Liver (tissue), 9 donors: ENCODE data around the gene PDE4B. TPM values are rescaled to one million over a fixed set of nuclear protein-coding genes. Genes with fewer than 3 reads are reported as not detected.

Source experiments
- DNase-seq: peaks from one replicate; pipeline ENCODE4 v3.0.0-alpha.2; 2017; ENCODE audit warnings: low spot score
- H3K27ac ChIP-seq, 2 donors: one replicate each; pipeline ENCODE4 v1.7.0; 2013; ENCODE audit warnings: inconsistent platforms in 2 of 2, low read length in 2 of 2, control low read depth in 1 of 2, low read depth in 1 of 2, mild to moderate bottlenecking in 1 of 2
- H3K27me3 ChIP-seq, 4 donors: one replicate each; pipeline versions ENCODE4 v1.6.1 to v1.7.0; 2013; ENCODE audit warnings: low read length in 3 of 4, inconsistent platforms in 1 of 4, mild to moderate bottlenecking in 1 of 4, moderate library complexity in 1 of 4; ENCODE audit not compliant: control insufficient read depth in 4 of 4, insufficient read depth in 4 of 4
- H3K36me3 ChIP-seq, 4 donors: one replicate each; pipeline versions ENCODE4 v1.6.1 to v1.7.0; 2013; ENCODE audit warnings: low read length in 3 of 4, mild to moderate bottlenecking in 3 of 4, low read depth in 1 of 4, moderate library complexity in 1 of 4; ENCODE audit not compliant: control insufficient read depth in 4 of 4, insufficient read depth in 3 of 4
- H3K4me1 ChIP-seq, 4 donors: one replicate each; pipeline versions ENCODE4 v1.6.1 to v1.7.0; 2013; ENCODE audit warnings: low read length in 3 of 4, mild to moderate bottlenecking in 3 of 4, moderate library complexity in 1 of 4; ENCODE audit not compliant: control insufficient read depth in 4 of 4, insufficient read depth in 4 of 4
- H3K4me3 ChIP-seq, 3 donors: one replicate each; pipeline versions ENCODE4 v1.6.1 to v1.7.0; 2013; ENCODE audit warnings: low read length in 3 of 3, control low read depth in 1 of 3, low read depth in 1 of 3, mild to moderate bottlenecking in 1 of 3
- H3K9ac ChIP-seq, 2 donors: one replicate each; pipeline ENCODE4 v1.7.0; 2013; ENCODE audit warnings: low read length in 2 of 2, mild to moderate bottlenecking in 2 of 2, moderate library complexity in 2 of 2, control low read depth in 1 of 2, low read depth in 1 of 2
- H3K9me3 ChIP-seq, 4 donors: one replicate each; pipeline versions ENCODE4 v1.6.1 to v1.7.0; 2013; ENCODE audit warnings: low read length in 3 of 4; ENCODE audit not compliant: control insufficient read depth in 4 of 4
- EGR1 ChIP-seq, 2 donors: IDR thresholded peaks; 2 replicates each; pipeline ENCODE4 v1.6.1; 2016 to 2018; ENCODE audit warnings: antibody characterized with exemption in 2 of 2, low read depth in 2 of 2
- FOXA1 ChIP-seq: IDR thresholded peaks from 2 replicates; pipeline ENCODE4 v1.6.1; 2016; ENCODE audit warnings: antibody characterized with exemption
- FOXA2 ChIP-seq: IDR thresholded peaks from 2 replicates; pipeline ENCODE4 v1.6.1; 2016; ENCODE audit warnings: antibody characterized with exemption
- GABPA ChIP-seq, 2 donors: IDR thresholded peaks in 1 of 2; conservative IDR thresholded peaks in 1 of 2; 2 replicates each; pipeline ENCODE4 v1.6.1; 2016; ENCODE audit warnings: antibody characterized with exemption in 2 of 2, mild to moderate bottlenecking in 1 of 2, moderate library complexity in 1 of 2
- HNF4A ChIP-seq, 2 donors: conservative IDR thresholded peaks; 2 replicates each; pipeline ENCODE4 v1.6.1; 2016; ENCODE audit warnings: antibody characterized with exemption in 2 of 2, mild to moderate bottlenecking in 2 of 2
- HNF4G ChIP-seq: IDR thresholded peaks from 2 replicates; pipeline ENCODE4 v1.6.1; 2016; ENCODE audit warnings: antibody characterized with exemption
- JUND ChIP-seq, 2 donors: IDR thresholded peaks; 2 replicates each; pipeline ENCODE4 v1.6.1; 2016; ENCODE audit warnings: antibody characterized with exemption in 2 of 2
- NR2F2 ChIP-seq: IDR thresholded peaks from 2 replicates; pipeline ENCODE4 v1.6.1; 2016; ENCODE audit warnings: antibody characterized with exemption
- RAD21 ChIP-seq, 2 donors: IDR thresholded peaks; 2 replicates each; pipeline ENCODE4 v1.6.1; 2016; ENCODE audit warnings: antibody characterized with exemption in 2 of 2, mild to moderate bottlenecking in 2 of 2
- RXRA ChIP-seq, 2 donors: IDR thresholded peaks; 2 replicates each; pipeline ENCODE4 v1.6.1; 2017 to 2018; ENCODE audit warnings: antibody characterized with exemption in 2 of 2, mild to moderate bottlenecking in 1 of 2
- SP1 ChIP-seq: IDR thresholded peaks from 2 replicates; pipeline ENCODE4 v1.6.1; 2018; ENCODE audit warnings: antibody characterized with exemption, mild to moderate bottlenecking
- TAF1 ChIP-seq: conservative IDR thresholded peaks from 2 replicates; pipeline ENCODE4 v1.6.1; 2016; ENCODE audit warnings: antibody characterized with exemption, mild to moderate bottlenecking
- YY1 ChIP-seq: IDR thresholded peaks from 2 replicates; pipeline ENCODE4 v1.6.1; 2016; ENCODE audit warnings: antibody characterized with exemption, mild to moderate bottlenecking
- WGBS: extraction: QIAGEN DNeasy Blood & Tissue Kit; methylation state at CpG from one replicate; pipeline ENCODE4 v1.1.7; 2013; 5-methylcytosine and 5-hydroxymethylcytosine counted together
- polyA plus RNA-seq, 2 donors: library from polyadenylated mRNA; stranded (reverse) in 1 of 2; unstranded in 1 of 2; fragments of 200-250 nt in 1 of 2; fragments of >200 nt in 1 of 2; fragmentation: Nextera tagmentation in 1 of 2; extraction: Ambion mirVana in 1 of 2; gene quantifications; one replicate each; pipeline versions ENCODE4 v1.2.1 to v1.2.3, GENCODE V29; 2013 to 2015
- total RNA-seq, 2 donors: library from RNA; depleted of rRNA; stranded (reverse); fragments of >200 nt; gene quantifications; one replicate each; pipeline ENCODE4 v1.2.3, GENCODE V29; 2014
- TF ChIP-seq, protein P1 (sequence below): IDR thresholded peaks from 2 replicates; pipeline ENCODE4 v1.6.1; 2016; ENCODE audit warnings: antibody characterized with exemption
- TF ChIP-seq, protein P2 (sequence below): IDR thresholded peaks from 2 replicates; pipeline ENCODE4 v1.6.1; 2016; ENCODE audit warnings: antibody characterized with exemption, mild to moderate bottlenecking
- TF ChIP-seq, protein P3 (sequence below): fragments of 150-350 bp; IDR thresholded peaks from 2 replicates; pipeline ENCODE4 v1.5.1; 2017; ENCODE audit warnings: improper control_type of control experiment, low read depth, low read length; ENCODE audit not compliant: missing input control
- TF ChIP-seq, protein P4 (sequence below): IDR thresholded peaks from 2 replicates; pipeline ENCODE4 v1.6.1; 2016; ENCODE audit warnings: antibody characterized with exemption
- TF ChIP-seq, protein P5 (sequence below): IDR thresholded peaks from 2 replicates; pipeline ENCODE4 v1.6.1; 2016; ENCODE audit warnings: antibody characterized with exemption
- donor health status: healthy.
- donor health status: healthy.
- donor health status: healthy.
- donor health status: healthy.
- donor health status: healthy.

PDE4B gene
- total and polyA plus RNA-seq, 4 donors: 1.9 to 3.9 (median 2.7) TPM

DNA sequence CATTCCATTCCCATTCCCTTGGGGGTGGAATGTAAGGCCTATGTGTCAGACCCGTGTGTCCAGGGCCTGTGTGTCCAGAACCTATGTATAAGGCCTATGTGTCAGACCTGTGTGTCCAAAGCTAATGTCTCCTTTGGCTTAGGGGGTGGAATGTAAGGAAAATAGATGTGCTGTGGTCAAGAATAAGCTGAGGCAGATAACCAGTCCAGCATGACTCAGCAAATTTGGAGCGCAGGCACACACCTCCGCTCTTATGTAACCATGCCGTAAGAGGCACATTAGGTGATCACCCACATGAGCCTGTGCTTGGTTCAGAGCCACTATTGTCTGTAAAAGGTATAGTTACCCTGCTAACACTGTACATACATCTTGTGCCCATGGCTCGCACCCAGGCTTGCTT, 590.5 kb downstream of the PDE4B start:
- no peaks in the 10 kb centered on the region for H3K27me3 ChIP-seq
- no peaks in the 10 kb centered on the region for H3K4me1 ChIP-seq
- H3K9me3 ChIP-seq: peaks cover 0 to 5% (median 0%) of the 10 kb centered on the region in 4 donors
- no peaks in the 10 kb centered on the region for H3K36me3 ChIP-seq
- no peak overlapping the region for H3K27ac ChIP-seq
- H3K9ac ChIP-seq: no peak overlapping the region
- WGBS: 93% methylated on average over 5 of the region's 5 CpGs
- TF ChIP-seq TAF1 (no peak), FOXA2 (no peak), FOXA1 (no peak), RXRA (IDR thresholded peaks at IDR 0.05) (no peak), YY1 (no peak), EGR1 (IDR thresholded peaks at IDR 0.05; ENCODE audit: low read depth in 2 of 2) (no peak), JUND (IDR thresholded peaks at IDR 0.05) (no peak), NR2F2 (no peak)
- TF ChIP-seq, protein P1, sequence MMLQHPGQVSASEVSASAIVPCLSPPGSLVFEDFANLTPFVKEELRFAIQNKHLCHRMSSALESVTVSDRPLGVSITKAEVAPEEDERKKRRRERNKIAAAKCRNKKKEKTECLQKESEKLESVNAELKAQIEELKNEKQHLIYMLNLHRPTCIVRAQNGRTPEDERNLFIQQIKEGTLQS: no peak
- TF ChIP-seq, protein P2, sequence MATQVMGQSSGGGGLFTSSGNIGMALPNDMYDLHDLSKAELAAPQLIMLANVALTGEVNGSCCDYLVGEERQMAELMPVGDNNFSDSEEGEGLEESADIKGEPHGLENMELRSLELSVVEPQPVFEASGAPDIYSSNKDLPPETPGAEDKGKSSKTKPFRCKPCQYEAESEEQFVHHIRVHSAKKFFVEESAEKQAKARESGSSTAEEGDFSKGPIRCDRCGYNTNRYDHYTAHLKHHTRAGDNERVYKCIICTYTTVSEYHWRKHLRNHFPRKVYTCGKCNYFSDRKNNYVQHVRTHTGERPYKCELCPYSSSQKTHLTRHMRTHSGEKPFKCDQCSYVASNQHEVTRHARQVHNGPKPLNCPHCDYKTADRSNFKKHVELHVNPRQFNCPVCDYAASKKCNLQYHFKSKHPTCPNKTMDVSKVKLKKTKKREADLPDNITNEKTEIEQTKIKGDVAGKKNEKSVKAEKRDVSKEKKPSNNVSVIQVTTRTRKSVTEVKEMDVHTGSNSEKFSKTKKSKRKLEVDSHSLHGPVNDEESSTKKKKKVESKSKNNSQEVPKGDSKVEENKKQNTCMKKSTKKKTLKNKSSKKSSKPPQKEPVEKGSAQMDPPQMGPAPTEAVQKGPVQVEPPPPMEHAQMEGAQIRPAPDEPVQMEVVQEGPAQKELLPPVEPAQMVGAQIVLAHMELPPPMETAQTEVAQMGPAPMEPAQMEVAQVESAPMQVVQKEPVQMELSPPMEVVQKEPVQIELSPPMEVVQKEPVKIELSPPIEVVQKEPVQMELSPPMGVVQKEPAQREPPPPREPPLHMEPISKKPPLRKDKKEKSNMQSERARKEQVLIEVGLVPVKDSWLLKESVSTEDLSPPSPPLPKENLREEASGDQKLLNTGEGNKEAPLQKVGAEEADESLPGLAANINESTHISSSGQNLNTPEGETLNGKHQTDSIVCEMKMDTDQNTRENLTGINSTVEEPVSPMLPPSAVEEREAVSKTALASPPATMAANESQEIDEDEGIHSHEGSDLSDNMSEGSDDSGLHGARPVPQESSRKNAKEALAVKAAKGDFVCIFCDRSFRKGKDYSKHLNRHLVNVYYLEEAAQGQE: no peak
- TF ChIP-seq, protein P3, sequence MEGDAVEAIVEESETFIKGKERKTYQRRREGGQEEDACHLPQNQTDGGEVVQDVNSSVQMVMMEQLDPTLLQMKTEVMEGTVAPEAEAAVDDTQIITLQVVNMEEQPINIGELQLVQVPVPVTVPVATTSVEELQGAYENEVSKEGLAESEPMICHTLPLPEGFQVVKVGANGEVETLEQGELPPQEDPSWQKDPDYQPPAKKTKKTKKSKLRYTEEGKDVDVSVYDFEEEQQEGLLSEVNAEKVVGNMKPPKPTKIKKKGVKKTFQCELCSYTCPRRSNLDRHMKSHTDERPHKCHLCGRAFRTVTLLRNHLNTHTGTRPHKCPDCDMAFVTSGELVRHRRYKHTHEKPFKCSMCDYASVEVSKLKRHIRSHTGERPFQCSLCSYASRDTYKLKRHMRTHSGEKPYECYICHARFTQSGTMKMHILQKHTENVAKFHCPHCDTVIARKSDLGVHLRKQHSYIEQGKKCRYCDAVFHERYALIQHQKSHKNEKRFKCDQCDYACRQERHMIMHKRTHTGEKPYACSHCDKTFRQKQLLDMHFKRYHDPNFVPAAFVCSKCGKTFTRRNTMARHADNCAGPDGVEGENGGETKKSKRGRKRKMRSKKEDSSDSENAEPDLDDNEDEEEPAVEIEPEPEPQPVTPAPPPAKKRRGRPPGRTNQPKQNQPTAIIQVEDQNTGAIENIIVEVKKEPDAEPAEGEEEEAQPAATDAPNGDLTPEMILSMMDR: no peak
- TF ChIP-seq, protein P4, sequence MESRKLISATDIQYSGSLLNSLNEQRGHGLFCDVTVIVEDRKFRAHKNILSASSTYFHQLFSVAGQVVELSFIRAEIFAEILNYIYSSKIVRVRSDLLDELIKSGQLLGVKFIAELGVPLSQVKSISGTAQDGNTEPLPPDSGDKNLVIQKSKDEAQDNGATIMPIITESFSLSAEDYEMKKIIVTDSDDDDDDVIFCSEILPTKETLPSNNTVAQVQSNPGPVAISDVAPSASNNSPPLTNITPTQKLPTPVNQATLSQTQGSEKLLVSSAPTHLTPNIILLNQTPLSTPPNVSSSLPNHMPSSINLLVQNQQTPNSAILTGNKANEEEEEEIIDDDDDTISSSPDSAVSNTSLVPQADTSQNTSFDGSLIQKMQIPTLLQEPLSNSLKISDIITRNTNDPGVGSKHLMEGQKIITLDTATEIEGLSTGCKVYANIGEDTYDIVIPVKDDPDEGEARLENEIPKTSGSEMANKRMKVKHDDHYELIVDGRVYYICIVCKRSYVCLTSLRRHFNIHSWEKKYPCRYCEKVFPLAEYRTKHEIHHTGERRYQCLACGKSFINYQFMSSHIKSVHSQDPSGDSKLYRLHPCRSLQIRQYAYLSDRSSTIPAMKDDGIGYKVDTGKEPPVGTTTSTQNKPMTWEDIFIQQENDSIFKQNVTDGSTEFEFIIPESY: no peak
- no peak overlapping the region for H3K4me3 ChIP-seq
- DNase-seq: no peak

DNA sequence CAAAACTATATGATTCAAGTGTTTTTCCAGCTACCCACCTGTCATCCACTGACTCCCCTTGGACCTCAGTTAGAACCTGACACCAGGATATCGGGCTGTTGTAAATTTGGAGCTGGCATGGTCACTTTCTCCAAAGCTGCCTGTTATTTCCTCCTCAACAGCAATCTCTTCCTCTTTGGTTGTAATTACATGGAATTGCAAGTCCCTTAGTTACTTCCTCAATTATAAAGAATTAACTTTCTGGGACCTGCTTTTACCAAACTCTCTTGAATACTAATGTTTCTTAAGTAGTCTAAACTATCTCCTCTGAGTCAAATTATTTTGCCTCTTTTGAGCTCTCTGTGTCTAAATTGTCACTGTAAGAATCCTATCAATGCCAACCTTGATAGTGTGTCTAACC, 590.9 kb downstream of the PDE4B start:
- no peaks in the 10 kb centered on the region for H3K4me1 ChIP-seq
- no peak for TF ChIP-seq HNF4A (conservative IDR thresholded peaks at IDR 0.05)
- TF ChIP-seq, protein P3: no peak
- TF ChIP-seq, protein P1: no peak
- no peak for TF ChIP-seq SP1
- TF ChIP-seq YY1: no peak
- no peak for TF ChIP-seq FOXA2
- no peak for TF ChIP-seq GABPA (IDR thresholded peaks at IDR 0.05 in 1 of 2, conservative IDR thresholded peaks at IDR 0.05 in 1 of 2)
- no peak for TF ChIP-seq HNF4G
- TF ChIP-seq, protein P4: no peak
- no peak for TF ChIP-seq RAD21 (IDR thresholded peaks at IDR 0.05)
- TF ChIP-seq RXRA (IDR thresholded peaks at IDR 0.05): no peak
- TF ChIP-seq, protein P5, sequence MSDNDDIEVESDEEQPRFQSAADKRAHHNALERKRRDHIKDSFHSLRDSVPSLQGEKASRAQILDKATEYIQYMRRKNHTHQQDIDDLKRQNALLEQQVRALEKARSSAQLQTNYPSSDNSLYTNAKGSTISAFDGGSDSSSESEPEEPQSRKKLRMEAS: no peak
- no peak for TF ChIP-seq FOXA1
- no peaks in the 10 kb centered on the region for H3K36me3 ChIP-seq
- H3K9ac ChIP-seq: no peak overlapping the region
- DNase-seq: no peak
- WGBS: 91% methylated on average over 1 of the region's 1 CpG
- no peaks in the 10 kb centered on the region for H3K27me3 ChIP-seq
- H3K4me3 ChIP-seq: no peak overlapping the region
- peaks cover 0 to 5% (median 0%) of the 10 kb centered on the region in 4 donors for H3K9me3 ChIP-seq
- H3K27ac ChIP-seq: no peak overlapping the region
